HG02981 (cell line): ENCODE results near the gene NFS1.

ENCODE experiments used
- ATAC-seq: cut with Tn5 transposase; IDR thresholded peaks from one replicate; pipeline ENCODE4 v1.9.1; 2021; ENCODE audit warnings: mild to moderate bottlenecking, moderate library complexity; ENCODE audit not compliant: unreplicated experiment

NFS1 gene

DNA sequence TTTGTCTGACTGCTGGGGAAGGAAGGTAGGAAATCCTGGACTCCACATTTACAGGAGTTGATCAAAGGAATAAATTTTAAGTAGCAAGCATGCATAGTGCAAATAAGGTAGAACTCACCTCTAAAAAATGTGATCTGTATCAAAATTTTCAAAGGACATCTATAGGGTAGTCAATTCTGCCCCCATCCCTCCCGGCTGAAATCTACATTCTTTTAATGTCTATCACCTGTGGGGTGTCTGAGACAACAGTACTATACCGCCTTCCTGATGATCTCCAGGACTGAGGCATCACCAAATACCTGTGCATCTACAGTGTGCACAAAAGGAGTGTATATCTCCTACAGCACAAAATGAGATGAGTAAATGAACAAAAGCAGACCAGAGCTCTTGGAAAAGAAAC, 54.3 kb downstream of the NFS1 start:
- no peak for ATAC-seq

DNA sequence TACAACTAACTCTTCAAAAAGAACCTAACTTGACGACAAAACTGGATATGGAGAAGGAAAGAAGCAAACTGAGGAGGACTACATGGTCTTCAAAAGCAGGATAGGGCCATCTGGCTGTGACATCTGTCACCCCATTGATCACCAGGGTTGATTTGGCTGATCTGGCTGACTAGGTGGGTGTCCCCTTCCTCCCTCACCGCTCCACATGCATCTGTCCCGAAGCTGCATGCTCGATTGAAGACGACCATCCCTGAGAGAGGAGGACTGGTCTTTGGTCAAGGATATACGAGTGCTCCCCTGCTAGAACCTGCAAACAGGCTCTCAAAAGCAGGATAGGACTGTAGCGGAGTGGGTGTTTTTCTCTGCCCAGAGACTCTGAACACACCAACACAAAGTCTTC, 56.1 kb downstream of the NFS1 start:
- ATAC-seq, result no peak

DNA sequence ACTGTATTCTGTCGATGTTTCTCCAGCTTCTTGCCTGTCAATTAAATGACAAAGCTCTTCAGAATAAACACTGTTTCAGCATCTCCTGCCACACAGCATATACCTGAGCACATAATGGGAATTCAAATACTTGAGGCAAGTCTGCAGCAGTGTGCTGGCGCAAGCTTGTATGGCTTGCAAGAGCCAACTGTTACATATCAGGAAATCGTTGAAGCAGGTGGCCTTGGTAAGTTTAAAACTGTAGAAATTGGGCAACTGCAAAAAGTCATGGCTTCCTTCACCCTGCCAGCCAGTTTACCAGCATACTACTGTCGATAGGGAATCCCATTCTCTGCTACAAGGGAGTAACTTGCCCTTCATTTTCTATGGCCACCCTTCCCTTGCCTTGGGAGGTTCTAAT, 57.4 kb downstream of the NFS1 start:
- no peak for ATAC-seq

DNA sequence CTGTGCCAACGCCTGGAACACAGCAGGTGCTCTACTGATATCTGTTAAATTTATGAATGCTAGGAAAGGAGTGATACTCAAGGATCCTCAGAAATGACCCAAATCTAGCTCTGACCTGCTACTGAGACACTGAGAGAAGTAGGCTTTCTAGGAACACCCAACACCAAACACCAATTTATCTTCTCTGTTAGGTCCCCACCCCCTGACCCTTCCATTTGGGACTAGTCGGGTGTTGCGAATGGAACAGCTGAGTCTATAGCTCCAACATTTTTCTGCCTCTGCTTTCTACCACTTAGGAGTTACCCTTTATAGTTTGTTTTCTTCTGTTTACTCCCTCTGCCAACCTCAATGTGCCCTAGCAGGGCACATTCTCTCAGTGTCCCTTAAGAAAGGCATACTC, 58.4 kb downstream of the NFS1 start:
- ATAC-seq, result no peak

DNA sequence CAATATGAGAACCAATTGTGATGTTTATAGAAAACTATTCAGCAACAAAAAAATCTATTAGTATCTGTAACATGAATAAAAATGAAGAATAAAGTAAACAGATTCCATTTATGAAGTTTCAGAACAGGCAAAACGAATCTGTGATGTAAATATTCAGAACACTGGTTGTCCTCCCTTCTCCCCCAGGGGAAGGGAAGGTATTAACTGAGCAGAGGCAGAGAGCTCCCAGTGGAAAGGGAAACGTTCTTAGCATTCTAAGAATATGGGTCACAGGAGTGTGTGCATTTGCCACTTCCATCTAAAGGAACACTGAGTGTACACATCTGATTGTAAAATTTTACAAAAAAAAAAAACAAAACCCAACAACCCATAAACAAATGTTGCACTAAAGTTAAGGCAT, 60.4 kb downstream of the NFS1 start:
- no peak for ATAC-seq

DNA sequence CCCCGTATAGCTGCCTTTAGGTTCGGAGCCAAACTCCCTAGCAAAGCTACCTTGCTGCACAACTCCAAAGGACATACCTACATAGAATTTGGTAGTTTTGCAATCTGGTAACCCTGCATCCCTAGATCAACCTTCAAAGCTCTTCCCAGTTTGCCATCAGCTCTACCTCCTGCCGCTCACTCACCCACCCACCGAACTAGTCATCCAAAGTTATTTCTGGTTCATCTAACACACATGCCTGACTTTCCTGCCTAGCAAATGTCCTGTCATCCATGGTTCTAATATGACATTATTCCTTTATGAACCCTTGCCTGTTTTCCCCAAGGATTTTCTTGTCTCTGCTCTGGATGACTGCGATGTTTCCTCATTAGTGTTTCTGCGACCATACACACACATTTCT, 61.9 kb downstream of the NFS1 start:
- no peak for ATAC-seq

DNA sequence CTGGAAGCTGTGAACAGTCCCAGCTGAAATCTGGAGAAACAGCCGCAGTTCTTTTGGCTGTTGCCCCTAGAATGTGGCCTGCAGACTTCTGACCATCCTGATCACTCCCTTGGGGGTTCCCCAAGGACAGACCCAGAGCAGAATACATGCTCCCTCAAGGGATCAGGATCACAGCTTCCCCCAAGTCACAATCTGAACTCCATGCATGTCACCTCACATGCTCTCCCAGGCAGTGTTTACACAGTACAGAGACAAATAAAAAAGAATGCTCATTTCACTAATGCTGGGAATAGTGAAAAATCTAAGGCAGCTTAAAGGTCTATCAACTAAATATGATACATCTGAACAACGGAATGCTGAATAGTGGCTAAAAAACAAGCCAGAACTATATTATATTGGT, 63.1 kb downstream of the NFS1 start:
- ATAC-seq, result no peak

DNA sequence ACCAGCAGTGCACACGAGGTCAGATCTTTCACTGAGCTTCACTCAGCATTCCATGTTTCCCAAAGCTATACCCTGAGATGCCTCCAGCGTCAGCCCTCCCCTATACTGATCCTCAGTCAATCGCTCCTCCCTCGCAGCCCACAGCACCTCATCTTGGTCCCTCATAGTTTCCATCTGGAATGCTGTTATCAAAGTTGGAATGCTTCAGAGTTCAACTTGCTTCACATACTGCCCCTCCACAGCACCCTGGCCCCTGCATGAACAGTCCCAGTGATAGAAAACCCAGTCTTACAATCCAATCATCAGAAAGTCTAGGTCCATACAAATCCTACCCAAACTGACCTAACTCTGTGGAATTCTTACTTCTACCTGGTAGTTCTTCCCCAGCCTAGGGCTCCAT, 63.5 kb downstream of the NFS1 start:
- ATAC-seq, result no peak

DNA sequence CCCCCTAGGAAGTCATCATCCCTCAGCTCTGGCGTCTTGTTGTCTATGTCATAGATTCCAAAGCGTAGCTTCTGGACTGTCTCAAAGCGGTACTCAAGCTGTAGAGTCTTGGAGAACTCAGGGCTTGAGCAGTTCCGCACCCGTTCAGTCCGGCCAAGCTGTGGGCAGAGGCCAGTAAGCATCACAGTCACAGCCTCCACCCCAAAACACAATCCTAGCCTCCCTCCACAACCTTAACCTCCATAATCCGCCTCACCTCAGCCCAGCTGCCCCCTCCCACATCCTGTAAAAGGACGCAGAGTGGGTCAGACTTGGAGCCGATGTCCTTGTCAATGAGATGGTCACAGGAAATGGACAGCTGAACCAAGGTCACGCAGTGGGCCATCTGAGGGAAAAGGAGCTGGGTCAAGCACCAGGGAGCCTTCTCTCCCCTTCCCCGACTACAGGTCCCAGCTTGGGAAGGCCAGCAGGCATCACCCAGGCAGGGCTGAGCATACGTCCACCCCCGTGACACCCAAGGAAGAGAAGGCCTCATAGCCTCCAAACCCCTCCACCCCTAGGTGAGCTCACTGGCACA, 66.5 kb downstream of the NFS1 start:
- ATAC-seq, result no peak

DNA sequence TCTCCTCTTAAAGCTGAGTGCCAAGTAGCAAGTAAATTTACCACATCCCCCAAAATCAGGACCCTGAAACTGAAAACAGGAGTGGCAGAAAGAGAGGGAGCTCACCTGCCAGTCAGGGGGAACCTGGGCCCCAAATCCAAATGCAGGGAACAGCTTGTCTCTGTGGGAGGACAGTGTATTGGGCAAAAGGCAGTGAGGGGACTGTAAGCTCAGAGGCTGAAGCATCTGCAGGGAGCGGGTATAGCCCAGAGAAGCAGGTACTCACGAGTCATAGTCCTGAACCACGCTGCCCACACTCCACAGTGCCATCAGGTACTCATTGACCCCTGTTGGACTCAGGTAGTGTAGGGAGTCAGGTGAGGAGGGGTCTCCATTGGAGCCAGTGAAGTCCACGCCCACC, 68.5 kb downstream of the NFS1 start:
- no peak for ATAC-seq

DNA sequence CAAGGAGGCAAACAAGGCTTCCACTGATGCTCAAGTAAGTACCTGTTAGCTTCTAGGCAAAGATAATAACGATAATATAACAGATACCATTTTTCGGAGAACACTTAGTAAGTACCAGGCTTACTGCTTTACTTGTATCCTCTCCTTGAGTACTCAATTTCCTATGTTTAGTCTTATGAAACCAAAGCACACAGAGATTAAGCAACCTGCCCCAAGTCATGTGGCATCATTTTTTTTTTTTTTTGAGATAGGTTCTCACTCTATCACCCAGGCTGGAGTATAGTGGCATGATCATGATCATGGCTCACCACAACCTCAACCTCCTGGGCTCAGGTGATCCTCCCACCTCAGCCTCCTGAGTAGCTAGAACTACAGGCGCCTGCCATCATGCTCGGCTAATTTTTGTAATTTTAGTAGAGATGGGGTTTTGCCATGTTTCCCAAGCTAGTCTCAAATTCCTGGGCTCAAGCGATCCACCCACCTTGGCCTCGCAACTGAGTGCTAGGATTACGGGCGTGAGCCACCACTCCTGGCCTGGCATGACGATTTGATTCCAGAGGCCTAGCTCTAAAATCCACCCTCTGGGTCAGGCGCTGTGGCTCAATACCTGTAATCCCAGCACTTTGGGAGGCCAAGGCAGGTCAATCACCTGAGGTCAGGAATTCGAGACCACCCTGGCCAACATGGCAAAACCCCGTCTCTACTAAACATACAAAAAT, 69.6 kb downstream of the NFS1 start:
- no peak for ATAC-seq

DNA sequence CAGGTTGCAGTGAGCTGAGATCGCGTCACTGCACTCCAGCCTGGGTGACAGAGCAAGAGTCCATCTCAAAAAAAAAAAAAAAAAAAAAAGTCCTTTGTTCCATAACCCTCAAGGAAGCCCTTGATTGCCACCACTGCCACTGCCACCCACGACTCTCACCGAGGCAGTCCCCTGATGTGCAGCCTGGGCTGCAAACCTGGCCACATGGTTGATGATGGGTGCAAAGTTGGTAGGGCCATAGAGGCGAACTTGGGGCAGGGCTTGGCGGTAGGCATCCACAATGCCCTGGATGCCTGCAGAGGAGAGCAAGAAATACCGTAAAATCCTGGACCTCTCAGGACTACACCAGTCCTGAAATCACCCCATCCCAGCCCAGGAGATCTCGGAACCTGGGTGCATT, 72.0 kb downstream of the NFS1 start:
- no peak for ATAC-seq

DNA sequence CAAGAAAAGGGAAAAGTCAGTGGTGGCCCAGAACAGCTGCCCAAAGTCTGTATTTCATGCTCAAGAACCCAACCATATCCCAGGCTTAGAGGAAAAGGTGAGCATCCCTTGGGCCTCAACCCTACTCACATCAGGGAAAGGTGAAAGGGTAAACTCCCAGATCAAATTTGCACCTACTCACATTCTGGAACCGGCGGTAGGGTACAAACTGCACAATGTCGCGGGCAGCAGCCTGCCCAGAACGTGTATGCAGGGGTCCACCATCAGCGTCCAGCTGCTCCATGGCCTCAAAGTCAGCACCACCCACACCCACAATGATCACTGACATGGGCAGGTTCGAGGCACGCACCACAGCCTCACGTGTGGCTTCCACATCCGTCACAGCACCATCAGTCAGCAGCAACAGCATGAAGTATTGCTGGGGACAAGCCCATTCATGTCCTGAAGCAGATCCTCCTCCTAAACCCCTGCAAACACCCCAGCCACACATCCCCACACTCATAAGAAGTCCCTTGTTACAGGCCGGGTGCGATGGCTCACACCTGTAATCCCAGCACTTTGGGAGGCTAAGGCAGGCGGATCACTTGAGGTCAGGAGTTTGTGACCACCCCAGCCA, 72.7 kb downstream of the NFS1 start:
- no peak for ATAC-seq

DNA sequence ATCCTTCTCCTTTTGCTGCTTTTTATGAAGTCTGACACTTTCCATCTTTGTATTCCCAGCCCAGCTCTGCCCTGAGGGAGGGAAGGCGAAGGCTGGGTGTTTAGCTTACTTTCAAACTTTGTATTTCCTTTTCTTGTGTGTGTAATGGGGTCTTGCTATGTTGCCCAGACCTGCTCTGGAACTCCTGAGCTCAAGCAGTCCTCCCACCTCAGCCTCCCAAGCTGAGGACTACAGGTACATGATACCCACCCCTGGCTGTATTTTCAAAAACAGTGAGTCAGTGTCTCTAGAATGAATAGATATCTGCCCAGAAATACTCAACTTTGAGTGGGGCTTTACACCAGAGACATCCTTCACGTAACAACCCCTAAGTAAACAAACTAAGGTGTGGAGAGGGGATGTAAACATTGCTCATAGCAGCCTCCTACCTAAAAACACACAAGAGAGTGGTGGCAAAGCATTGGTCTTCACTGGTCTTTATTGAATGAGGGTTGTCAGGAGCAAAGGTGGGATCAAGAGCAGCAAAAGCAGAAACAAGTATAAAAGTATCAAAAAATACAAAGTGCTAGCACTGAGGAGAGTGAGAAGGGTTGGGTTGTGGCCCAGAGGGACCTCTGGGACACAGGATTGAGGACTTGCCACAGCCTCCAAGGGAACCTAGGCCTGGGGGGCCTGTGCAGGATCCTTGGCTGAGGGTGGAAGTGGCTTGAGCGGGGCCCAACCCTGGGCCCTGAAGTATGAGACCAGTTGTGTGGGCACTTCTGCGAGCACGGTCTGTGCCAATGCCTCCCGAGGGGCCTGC, 73.4 kb downstream of the NFS1 start:
- ATAC-seq, result no peak

DNA sequence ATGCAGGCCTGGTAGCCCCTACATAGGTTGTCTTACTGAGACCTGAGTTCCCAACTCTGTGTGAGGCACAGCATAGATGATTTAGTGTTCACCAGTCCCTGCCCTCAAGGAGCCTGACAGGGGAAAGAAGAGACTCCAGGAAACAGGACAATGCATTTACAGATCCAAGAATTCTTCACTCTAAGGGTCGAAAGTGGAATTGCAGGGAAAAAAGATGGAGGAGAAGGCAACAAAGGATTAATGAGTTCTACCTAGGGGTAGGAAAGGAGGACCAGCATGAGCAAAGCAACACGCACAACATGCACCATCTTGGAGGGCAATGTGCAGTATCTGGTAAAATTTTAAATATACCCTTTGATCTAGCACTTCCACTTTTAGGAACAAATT, 77.6 kb downstream of the NFS1 start:
- ATAC-seq, result no peak

DNA sequence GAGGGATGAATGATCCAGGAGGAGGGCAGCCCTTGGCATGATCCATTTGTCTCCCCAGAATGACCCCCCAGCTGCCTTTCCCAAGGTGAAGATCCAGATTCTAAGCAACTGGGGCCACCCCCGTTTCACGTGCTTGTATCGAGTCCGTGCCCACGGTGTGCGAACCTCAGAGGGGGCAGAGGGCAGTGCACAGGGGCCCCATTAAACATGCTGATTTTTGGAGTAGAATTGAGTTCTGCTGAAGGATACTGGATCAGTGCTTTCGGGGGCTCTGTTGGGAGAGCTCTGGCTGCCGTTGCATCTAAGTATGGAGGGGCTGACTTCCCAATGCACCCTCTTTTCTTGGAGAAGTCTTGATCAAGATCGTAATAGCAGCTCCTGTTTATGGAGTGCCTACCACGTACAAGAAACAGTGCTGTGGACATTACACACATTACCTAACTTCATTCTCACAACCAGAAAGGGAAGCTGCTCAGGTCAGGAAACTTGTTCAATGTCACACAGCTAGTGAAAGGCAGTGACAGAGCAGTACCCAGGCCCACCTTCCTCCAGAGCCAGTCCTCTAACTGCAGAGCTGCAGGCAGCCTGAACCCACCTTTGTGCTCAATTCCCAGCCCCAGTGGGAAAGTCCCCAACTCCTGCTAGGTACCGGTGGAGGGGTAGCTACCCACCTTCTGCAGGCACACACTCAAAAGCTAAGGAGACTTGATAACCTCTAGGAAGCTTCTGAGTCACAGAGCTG, 78.2 kb downstream of the NFS1 start:
- no peak for ATAC-seq

DNA sequence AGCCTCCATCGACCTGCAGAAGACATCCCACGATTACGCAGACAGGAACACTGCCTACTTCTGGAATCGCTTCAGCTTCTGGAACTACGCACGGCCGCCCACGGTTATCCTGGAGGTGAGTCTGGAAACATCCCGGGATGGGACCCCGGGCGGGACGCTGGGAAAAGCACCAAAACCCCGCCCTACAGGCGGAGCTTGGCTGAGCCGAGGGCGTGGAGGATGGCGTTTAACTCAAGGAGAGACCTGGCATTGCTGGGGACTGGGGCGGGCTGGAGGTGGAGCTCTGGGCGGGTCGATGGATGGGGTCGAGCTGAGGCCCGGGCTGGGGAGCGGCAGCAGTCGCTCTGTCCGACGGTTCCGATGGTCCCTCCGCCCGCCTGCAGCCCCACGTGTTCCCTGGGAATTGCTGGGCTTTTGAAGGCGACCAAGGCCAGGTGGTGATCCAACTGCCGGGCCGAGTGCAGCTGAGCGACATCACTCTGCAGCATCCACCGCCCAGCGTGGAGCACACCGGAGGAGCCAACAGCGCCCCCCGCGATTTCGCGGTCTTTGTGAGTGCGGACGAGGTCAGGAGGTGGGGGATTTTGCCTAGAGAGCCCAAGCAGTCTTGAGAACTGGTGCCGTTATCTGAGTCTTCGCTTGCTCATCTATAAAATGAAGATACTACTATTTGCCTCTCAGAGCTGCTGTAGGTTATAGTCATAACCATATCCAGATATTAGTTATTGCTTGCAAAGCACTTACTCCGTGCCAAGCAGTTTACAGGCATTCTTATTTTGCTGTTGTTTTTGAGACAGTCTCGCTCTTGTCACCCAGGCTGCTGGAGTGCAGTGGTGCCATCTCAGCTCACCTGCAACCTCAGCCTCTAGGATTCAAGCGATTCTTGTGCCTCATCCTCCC, 79.7 kb downstream of the NFS1 start:
- no peak for ATAC-seq

DNA sequence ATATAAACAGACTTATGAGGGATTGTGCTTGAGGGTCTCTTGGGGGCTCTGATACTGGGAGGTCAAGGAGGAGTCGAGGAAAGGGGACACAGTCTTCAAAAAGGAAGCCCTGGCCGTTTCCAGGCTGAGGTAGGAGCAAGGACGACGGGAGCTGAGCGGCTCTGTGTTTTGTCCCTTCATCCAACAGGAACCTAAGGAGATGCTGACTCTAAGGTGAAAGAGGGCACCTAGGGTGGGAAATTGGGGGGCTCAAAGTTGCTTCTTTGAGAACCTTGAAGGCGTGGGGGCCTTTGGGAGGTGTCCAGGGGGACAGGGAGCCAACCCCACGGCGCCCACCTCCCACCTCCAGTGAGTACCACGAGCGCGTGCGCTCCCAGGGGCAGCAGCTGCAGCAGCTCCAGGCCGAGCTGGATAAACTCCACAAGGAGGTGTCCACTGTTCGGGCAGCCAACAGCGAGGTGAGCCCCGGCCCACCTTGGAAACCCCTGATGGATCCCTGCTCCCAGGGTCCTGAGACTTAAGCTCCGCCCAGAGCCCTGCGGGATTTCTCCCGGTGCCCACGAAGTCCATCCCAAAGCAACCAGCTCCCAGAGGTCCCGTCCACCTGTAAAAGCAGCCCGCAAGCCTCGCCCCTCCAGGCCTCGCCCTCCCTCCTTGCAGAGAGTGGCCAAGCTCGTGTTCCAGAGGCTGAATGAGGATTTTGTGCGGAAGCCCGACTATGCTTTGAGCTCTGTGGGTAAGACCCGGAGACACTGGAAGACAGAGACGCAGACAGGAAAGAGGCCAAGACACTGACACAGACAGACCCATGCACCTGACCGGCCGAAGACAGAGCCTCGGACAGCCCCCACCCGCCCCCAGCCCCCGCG, 80.7 kb downstream of the NFS1 start:
- ATAC-seq, result no peak
